AG09309 (cell line): ENCODE data around the gene IQCN.

Experiments used
- DNase-seq: peaks from one replicate; pipeline ENCODE4 v3.0.0-alpha.2; 2010; ENCODE audit warnings: low read depth
- H3K4me3 ChIP-seq: 2 replicates; pipeline ENCODE4 v1.5.1; 2011; ENCODE audit warnings: mild to moderate bottlenecking, low read depth, low read length, moderate library complexity; ENCODE audit not compliant: control insufficient read depth
- TF ChIP-seq, protein P1 (sequence below): IDR thresholded peaks from 2 replicates; pipeline ENCODE4 v1.5.1; 2011; ENCODE audit warnings: mild to moderate bottlenecking, low read depth, low read length, inconsistent platforms; ENCODE audit not compliant: insufficient read depth, control insufficient read depth; ENCODE audit errors: missing control alignments

Gene IQCN

GRCh38 chr19:18249834-18250233, 24.4 kb downstream of the IQCN start:
- no peak overlapping the region for H3K4me3 ChIP-seq
- TF ChIP-seq, protein P1, sequence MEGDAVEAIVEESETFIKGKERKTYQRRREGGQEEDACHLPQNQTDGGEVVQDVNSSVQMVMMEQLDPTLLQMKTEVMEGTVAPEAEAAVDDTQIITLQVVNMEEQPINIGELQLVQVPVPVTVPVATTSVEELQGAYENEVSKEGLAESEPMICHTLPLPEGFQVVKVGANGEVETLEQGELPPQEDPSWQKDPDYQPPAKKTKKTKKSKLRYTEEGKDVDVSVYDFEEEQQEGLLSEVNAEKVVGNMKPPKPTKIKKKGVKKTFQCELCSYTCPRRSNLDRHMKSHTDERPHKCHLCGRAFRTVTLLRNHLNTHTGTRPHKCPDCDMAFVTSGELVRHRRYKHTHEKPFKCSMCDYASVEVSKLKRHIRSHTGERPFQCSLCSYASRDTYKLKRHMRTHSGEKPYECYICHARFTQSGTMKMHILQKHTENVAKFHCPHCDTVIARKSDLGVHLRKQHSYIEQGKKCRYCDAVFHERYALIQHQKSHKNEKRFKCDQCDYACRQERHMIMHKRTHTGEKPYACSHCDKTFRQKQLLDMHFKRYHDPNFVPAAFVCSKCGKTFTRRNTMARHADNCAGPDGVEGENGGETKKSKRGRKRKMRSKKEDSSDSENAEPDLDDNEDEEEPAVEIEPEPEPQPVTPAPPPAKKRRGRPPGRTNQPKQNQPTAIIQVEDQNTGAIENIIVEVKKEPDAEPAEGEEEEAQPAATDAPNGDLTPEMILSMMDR, result no peak
- DNase-seq, result no peak

- H3K4me3 ChIP-seq, result no peak overlapping the region
- DNase-seq, result no peak
- TF ChIP-seq, protein P1, result no peak
These were observed 29.0 kb downstream of the IQCN start for GRCh38 chr19:18245297-18245696.

DNA sequence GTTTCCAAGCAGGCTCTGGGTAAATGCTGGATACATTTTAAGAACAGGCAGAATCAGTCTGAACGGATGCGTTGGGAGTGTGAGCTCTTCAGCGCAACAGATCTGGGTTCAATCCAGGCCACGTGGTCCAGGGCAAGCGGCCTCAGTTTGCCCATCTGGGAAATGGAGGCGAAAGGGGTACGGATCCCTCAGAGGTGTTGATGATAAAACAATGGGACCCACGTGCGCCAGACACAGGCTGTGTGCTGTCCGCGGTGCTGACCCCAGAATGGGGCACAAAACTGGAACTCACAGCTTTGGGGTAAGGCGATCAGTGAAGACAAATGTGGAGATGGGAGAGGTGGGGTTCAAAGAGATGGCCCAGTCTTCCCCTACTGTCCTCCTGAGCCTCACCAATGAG, 34.9 kb downstream of the IQCN start:
- no peak overlapping the region for H3K4me3 ChIP-seq
- TF ChIP-seq, protein P1, result no peak
- DNase-seq, result no peak

DNA sequence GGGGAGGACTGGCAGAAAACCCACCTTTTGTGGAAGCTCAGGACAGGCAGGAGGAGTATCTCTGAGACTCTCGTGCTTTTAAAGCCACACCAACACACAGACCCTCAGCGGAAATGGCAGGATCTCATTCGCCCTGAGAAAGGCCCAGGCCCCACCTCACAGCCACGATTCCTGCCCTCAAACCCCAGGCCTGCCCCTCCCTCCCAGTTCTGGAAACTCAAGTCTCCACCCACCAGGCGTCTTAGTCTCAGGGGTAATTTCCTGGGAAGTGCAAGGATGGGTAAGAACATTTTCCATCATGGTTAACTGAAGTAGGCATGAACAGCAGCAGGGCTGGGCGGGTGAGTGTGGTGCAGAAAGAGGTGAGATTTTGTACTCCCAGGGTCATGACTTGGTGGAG, 40.1 kb downstream of the IQCN start:
- no peak overlapping the region for H3K4me3 ChIP-seq
- TF ChIP-seq, protein P1, result no peak
- no peak for DNase-seq

DNA sequence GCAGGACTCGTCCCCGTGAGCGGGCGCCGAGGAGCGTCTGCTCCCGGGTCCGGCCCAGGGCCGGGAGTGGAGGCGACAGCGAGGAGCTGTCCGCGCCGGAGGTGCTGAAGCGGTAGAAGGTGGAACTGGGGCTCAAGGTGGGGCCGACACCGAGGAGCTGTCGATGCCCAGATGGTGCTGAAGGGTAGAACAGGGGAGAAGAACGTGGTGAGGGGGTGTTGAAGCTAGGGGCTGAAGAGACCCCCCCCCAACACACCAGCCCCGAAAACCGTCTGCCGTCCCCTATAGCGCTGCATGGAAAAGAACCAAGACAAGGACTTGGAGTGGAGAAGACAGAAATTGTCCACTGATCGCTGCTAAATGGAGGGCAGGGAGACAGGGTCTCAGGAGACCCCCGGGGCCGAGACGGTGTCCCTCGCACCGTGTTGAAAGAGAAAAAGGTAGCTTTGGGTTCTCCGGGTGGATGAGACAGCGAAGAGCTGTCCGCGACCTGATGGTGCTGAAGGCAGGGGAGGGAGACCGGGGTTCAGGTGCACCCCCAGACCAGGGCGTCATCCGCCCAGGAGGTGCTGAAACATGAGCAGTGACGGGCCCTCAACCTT, 40.9 kb downstream of the IQCN start:
- no peak overlapping the region for H3K4me3 ChIP-seq
- no peak for DNase-seq
- TF ChIP-seq, protein P1, result no peak

DNA sequence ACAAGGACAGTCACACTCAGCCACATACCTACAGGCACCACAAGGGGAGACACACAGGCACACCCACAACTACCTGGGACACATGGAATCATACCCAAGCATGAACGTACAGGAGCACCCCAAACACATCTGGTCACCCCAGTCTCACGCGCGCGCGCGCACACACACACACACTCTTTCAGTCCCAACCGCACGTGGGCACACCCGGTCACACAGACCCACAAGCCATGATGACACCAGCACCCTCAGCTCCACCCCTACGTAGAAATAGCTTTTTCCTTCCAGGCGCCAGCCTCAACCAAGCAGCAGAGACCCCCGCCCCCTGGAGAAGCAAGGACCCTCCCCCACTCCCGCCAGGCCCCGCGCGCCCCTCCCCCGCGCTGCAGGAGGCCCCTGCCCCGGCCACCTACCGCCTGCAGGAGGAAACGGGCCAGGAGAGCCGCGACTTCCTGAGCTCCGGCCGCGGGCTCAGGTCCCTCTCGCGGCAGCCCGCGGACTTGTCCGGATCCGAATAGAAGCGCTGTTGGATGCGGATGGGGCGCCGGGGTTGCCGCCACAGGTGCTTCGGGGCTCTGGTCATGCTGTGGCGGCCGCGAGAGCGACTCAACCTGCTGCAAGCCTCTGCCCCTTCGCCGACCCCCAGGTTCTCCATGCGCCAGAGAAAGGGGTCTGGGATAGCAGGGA, 41.6 kb downstream of the IQCN start:
- TF ChIP-seq, protein P1, result no peak
- DNase-seq, result no peak
- H3K4me3 ChIP-seq, result no peak overlapping the region
